ENCODE data around the gene ITGAL. TPM values are rescaled to one million over a fixed set of nuclear protein-coding genes. Genes with fewer than 3 reads are reported as not detected.

Gene ITGAL
- total and polyA plus RNA-seq, 2 of the 13 experiments (the other 11 are each of a cell fraction or from before 2014, with no cell fraction given): 0.86 to 1.2 TPM

- TF ChIP-seq IRF9 (CRISPR knock-in tag; IDR thresholded peaks at IDR 0.05; ENCODE audit: borderline replicate concordance) (peak; percentile 58; the same call in 1 of the 2 replicates), MTF2 (CRISPR knock-in tag; IDR thresholded peaks at IDR 0.05; ENCODE audit: borderline replicate concordance) (no peak), ARID2 (CRISPR knock-in tag; IDR thresholded peaks at IDR 0.05; ENCODE audit: borderline replicate concordance) (peak; percentile 80; the same call in 1 of the 2 replicates), ZFP36L1 (CRISPR knock-in tag; IDR thresholded peaks at IDR 0.05) (no peak), SP2 (CRISPR knock-in tag; IDR thresholded peaks at IDR 0.05) (peak; percentile 68), ZNF276 (CRISPR knock-in tag; IDR thresholded peaks at IDR 0.05; ENCODE audit: low read depth) (no peak), ZNF713 (CRISPR knock-in tag; IDR thresholded peaks at IDR 0.05) (0 out of 2 replicates have a peak, but pooled peaks have one; percentile 78), ZXDC (CRISPR knock-in tag; IDR thresholded peaks at IDR 0.05) (0 out of 2 replicates have a peak, but pooled peaks have one; percentile 46), THRA (CRISPR knock-in tag; IDR thresholded peaks at IDR 0.05; ENCODE audit: borderline replicate concordance) (0 out of 2 replicates have a peak, but pooled peaks have one; percentile 23), ZNF143 (CRISPR knock-in tag; IDR thresholded peaks at IDR 0.05) (peak; percentile 49; the same call in 1 of the 2 replicates), NKX3-1 (CRISPR knock-in tag; IDR thresholded peaks at IDR 0.05) (peak; percentile 46; the same call in 1 of the 2 replicates), HNRNPLL (IDR thresholded peaks at IDR 0.05; ENCODE audit: low read depth, low read length, poor library complexity, severe bottlenecking) (peak; percentile 73), POGZ (CRISPR knock-in tag; IDR thresholded peaks at IDR 0.05) (0 out of 2 replicates have a peak, but pooled peaks have one; percentile 17), FOSL2 (CRISPR knock-in tag; IDR thresholded peaks at IDR 0.05) (peak; percentile 1; the same call in 1 of the 2 replicates), ZNF598 (CRISPR knock-in tag; IDR thresholded peaks at IDR 0.05; ENCODE audit: borderline replicate concordance) (no peak), HDAC1 (CRISPR knock-in tag; IDR thresholded peaks at IDR 0.05) (peak; percentile 72), PCBP1 (IDR thresholded peaks at IDR 0.05; ENCODE audit: borderline replicate concordance, low read depth, low read length) (peak; percentile 7; the same call in 1 of the 2 replicates)
Measured at GRCh38 chr16:30526823-30527634, 54.5 kb downstream of the ITGAL start (continued).
